OCI-LY3 (cell line): ENCODE results near the gene PROM1.

ENCODE experiments used
- EZH2phosphoT487 ChIP-seq: fragments of 200-600 bp; shearing (Covaris generic); IDR thresholded peaks from 2 replicates; pipeline ENCODE4 v1.6.1; 2018; ENCODE audit warnings: antibody characterized with exemption, mixed run types, low read depth
- TF ChIP-seq, protein P1 (sequence below): fragments of 200-600, 300-600 bp; sonication (generic); IDR thresholded peaks from 2 replicates; pipeline ENCODE4 v1.5.1; 2014; ENCODE audit warnings: antibody characterized with exemption, low read length, low read depth

DNA sequence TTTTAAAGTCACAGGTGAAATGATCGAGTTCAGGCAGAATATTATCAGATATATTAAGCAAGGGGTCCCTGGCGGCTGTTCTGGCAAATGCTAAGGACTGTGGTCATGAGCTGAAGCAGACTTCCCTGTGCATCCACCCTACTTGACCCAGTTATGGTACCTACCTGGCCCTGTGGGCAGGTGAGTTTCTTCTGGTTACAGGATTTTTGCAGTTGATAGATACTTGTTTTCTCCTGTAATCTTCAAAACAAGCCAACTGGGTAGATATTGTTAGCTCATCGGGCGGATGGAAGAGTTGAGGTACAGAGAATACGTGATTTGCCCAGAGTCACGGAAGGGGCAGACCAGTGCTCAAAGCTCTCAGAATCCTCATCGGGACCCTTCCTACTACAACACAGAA lies 18.5 kb upstream of the PROM1 start:
- TF ChIP-seq, protein P1, sequence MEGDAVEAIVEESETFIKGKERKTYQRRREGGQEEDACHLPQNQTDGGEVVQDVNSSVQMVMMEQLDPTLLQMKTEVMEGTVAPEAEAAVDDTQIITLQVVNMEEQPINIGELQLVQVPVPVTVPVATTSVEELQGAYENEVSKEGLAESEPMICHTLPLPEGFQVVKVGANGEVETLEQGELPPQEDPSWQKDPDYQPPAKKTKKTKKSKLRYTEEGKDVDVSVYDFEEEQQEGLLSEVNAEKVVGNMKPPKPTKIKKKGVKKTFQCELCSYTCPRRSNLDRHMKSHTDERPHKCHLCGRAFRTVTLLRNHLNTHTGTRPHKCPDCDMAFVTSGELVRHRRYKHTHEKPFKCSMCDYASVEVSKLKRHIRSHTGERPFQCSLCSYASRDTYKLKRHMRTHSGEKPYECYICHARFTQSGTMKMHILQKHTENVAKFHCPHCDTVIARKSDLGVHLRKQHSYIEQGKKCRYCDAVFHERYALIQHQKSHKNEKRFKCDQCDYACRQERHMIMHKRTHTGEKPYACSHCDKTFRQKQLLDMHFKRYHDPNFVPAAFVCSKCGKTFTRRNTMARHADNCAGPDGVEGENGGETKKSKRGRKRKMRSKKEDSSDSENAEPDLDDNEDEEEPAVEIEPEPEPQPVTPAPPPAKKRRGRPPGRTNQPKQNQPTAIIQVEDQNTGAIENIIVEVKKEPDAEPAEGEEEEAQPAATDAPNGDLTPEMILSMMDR = no peak
- no peak for TF ChIP-seq EZH2phosphoT487
